K562 (cell line): ENCODE data around the gene NMNAT2. TPM values are rescaled to one million over a fixed set of nuclear protein-coding genes. Genes with fewer than 3 reads are reported as not detected.

Experiments
- ATAC-seq: fragments of 200-7000 bp; cut with Tn5 transposase; 3 replicates; pipeline ENCODE4 v1.9.1; 2020; ENCODE audit warnings: moderate library complexity
- BruUV-seq: library from RNA; stranded (reverse); fragments of 400-500 nt; replicated peaks from 2 replicates; lab custom pipeline; 2021; lab: Mats Ljungman, UMichigan
- CTCF ChIA-PET: fragments of 300-600 bp; formaldehyde crosslinking; extraction: SDS; loops from one replicate; lab custom pipeline; 2021; ENCODE audit warnings: low intra/inter-chr PET ratio; lab: Yijun Ruan, JAX
- POLR2A ChIA-PET: fragments of 300-600, 350-650 bp; sonication (Branson Sonifier 250); formaldehyde crosslinking; extraction: SDS; loops from one replicate; lab custom pipeline; 2021; ENCODE audit warnings: antibody characterized with exemption, inconsistent platforms; lab: Yijun Ruan, JAX
- DNase-seq, 4 experiments: peaks; one replicate each; pipeline versions ENCODE4 v3.0.0 to v3.0.0-alpha.2; 2011 to 2018; ENCODE audit warnings: low spot score in 3 of 4, mixed read lengths in 3 of 4; ENCODE audit errors: extremely low read depth in 1 of 4
- FAIRE-seq: peaks from 2 replicates; lab custom pipeline; 2011; peaks lifted over from hg19 to GRCh38; lab: Jason Lieb, UNC
- H2AFZ ChIP-seq: 2 replicates; pipeline ENCODE4 v1.6.0; 2011; ENCODE audit warnings: low read depth, low read length, control low read depth, inconsistent platforms
- H3K27ac ChIP-seq: fragments of 200-600 bp; 3 replicates; pipeline ENCODE4 v1.8.0; 2011; ENCODE audit warnings: low read depth, mild to moderate bottlenecking, control low read depth, inconsistent platforms, low read length, moderate library complexity, mixed read lengths; ENCODE audit errors: extremely low read depth
- H3K27me3 ChIP-seq, 2 experiments: fragments of 300-600 bp in 1 of 2; 2 replicates in 1 of 2; 3 replicates in 1 of 2; pipeline versions ENCODE4 v1.6.0 to v1.8.0; 2011; ENCODE audit warnings: inconsistent platforms in 2 of 2, low read length in 2 of 2, mild to moderate bottlenecking in 1 of 2, mixed read lengths in 1 of 2, moderate library complexity in 1 of 2; ENCODE audit not compliant: control insufficient read depth in 2 of 2, insufficient read depth in 2 of 2
- H3K36me3 ChIP-seq: fragments of 300-600 bp; 3 replicates; pipeline ENCODE4 v1.8.0; 2011; ENCODE audit warnings: mild to moderate bottlenecking, low read length, inconsistent platforms; ENCODE audit not compliant: control insufficient read depth, insufficient read depth
- H3K4me1 ChIP-seq, 2 experiments: fragments of 200-600 bp in 1 of 2; replicated peaks in 1 of 2; 2 replicates in 1 of 2; 3 replicates in 1 of 2; pipeline versions ENCODE4 v1.5.1 to v1.8.0; 2011; ENCODE audit warnings: inconsistent platforms in 2 of 2, low read length in 2 of 2, mild to moderate bottlenecking in 1 of 2, mixed read lengths in 1 of 2, moderate library complexity in 1 of 2; ENCODE audit not compliant: control insufficient read depth in 2 of 2, insufficient read depth in 2 of 2
- H3K4me2 ChIP-seq: 2 replicates; pipeline ENCODE4 v1.6.1; 2011; ENCODE audit warnings: low read length, control low read depth, inconsistent platforms, mixed read lengths; ENCODE audit not compliant: insufficient read depth
- H3K4me3 ChIP-seq: fragments of 200-600 bp; sonication (generic), shearing (Covaris generic); 2 replicates; pipeline ENCODE4 v1.5.1; 2016; ENCODE audit warnings: control low read depth, inconsistent platforms
- H3K79me2 ChIP-seq: fragments of 200-600 bp; 3 replicates; pipeline ENCODE4 v1.8.0; 2011; ENCODE audit warnings: low read length, inconsistent platforms; ENCODE audit not compliant: control insufficient read depth, insufficient read depth
- H3K9ac ChIP-seq, 2 experiments: 2 replicates each; pipeline versions ENCODE4 v1.6.0 to v1.6.1; 2011; ENCODE audit warnings: low read depth in 2 of 2, low read length in 2 of 2, control low read depth in 1 of 2, inconsistent platforms in 1 of 2, mild to moderate bottlenecking in 1 of 2, mixed read lengths in 1 of 2; ENCODE audit not compliant: insufficient read depth in 1 of 2
- H3K9me1 ChIP-seq: one replicate; pipeline ENCODE4 v1.6.0; 2011; ENCODE audit warnings: inconsistent platforms, mild to moderate bottlenecking, low read length, moderate library complexity; ENCODE audit not compliant: control insufficient read depth, insufficient read depth
- H3K9me3 ChIP-seq: replicated peaks from 2 replicates; pipeline ENCODE4 v1.5.1; 2011; ENCODE audit warnings: low read depth, low read length, inconsistent platforms; ENCODE audit not compliant: control insufficient read depth, insufficient read depth
- H4K20me1 ChIP-seq: replicated peaks from 2 replicates; pipeline ENCODE4 v1.6.1; 2011; ENCODE audit warnings: low read length, inconsistent platforms, mixed read lengths; ENCODE audit not compliant: control insufficient read depth, insufficient read depth
- FIP1L1 ChIP-seq: fragments of 200-400 bp; formaldehyde crosslinking; IDR thresholded peaks from 2 replicates; pipeline ENCODE4 v1.6.1; 2018; ENCODE audit warnings: mild to moderate bottlenecking, low read depth, low read length; ENCODE audit not compliant: poor library complexity, severe bottlenecking
- KDM2B ChIP-seq: fragments of 250-450 bp; sonication (Bioruptor Pico); IDR thresholded peaks from 2 replicates; pipeline ENCODE4 v1.8.0; 2021; ENCODE audit warnings: mild to moderate bottlenecking, moderate library complexity
- KDM4B ChIP-seq, 2 experiments: fragments of 450-650 bp in 1 of 2; sonication (generic) in 1 of 2; IDR thresholded peaks; 2 replicates each; pipeline ENCODE4 v1.6.1; 2016 to 2017; ENCODE audit warnings: borderline replicate concordance in 2 of 2, antibody characterized with exemption in 1 of 2, low read depth in 1 of 2, mild to moderate bottlenecking in 1 of 2
- WGBS: fragments of 100-300 bp; shearing (Covaris generic); methylation state at CpG from one replicate; pipeline ENCODE4 v1.1.6; 2016; ENCODE audit warnings: low coverage, mixed read lengths; ENCODE audit not compliant: insufficient coverage; ENCODE audit errors: missing lambda C conversion rate; 5-methylcytosine and 5-hydroxymethylcytosine counted together
- in situ Hi-C: fragments of 300-500 bp; cut with MboI; formaldehyde crosslinking; loops from 4 replicates; pipeline ENCODE4 v1.15.0; 2018; ENCODE audit warnings: inconsistent platforms, mixed read lengths
- intact Hi-C: fragments of 100-400 bp; cut with micrococcal nuclease; formaldehyde crosslinking; loops from 2 replicates; pipeline ENCODE4 v1.14.2; 2022
- polyA plus RNA-seq, 8 experiments: library from polyadenylated mRNA; depleted of rRNA in 4 of 8; stranded (reverse) in 5 of 8; unstranded in 3 of 8; fragments of >200 nt; fragmentation: Nextera tagmentation in 2 of 8; fragmentation: Illumina TruSeq in 1 of 8; extraction: Ambion mirVana in 2 of 8; extraction: Trizol in 1 of 8; gene quantifications; 2 replicates each; pipeline versions ENCODE4 v1.2.1 to v1.2.3, GENCODE V29; 2011 to 2014; ENCODE audit warnings: inconsistent platforms in 1 of 8, missing spikeins in 1 of 8
- total RNA-seq, 7 experiments: library from RNA; depleted of rRNA in 6 of 7; stranded (reverse); fragments of >200 nt in 6 of 7; fragmentation: Illumina TruSeq in 2 of 7; extraction: Trizol in 2 of 7; gene quantifications; 2 replicates each; pipeline versions ENCODE4 v1.2.1 to v1.2.3, GENCODE V29; 2011 to 2021; ENCODE audit warnings: low replicate concordance in 1 of 7

Gene NMNAT2
- total and polyA plus RNA-seq, 9 of the 15 experiments (the other 6 are each of a cell fraction or from before 2014, with no cell fraction given) = not detected

- no peak overlapping the region for H3K9ac ChIP-seq
- FAIRE-seq = no peak
- 0 out of 2 replicates have a peak, but pooled peaks cover 10% of the 10 kb centered on the region for H4K20me1 ChIP-seq
- H3K27me3 ChIP-seq = peaks cover 19 to 61% of the 10 kb centered on the region in 2 experiments; a peak in 4 of 5 replicates
- TF ChIP-seq FIP1L1 (no peak), KDM4B (IDR thresholded peaks at IDR 0.05; ENCODE audit: borderline replicate concordance in 2 of 2, low read depth in 1 of 2) (no peak), KDM2B (no peak)
- TF ChIP-seq, all 486 proteins: peak for 0
- Histone ChIP-seq H3K36me3 (no peaks in the 10 kb centered on the region), H2AFZ (no peak overlapping the region), H3K9me1 (no peaks in the 10 kb centered on the region), H3K27ac (no peak overlapping the region), H3K4me3 (no peak overlapping the region), H3K4me1 (no peaks in the 10 kb centered on the region), H3K9me3 (no peaks in the 10 kb centered on the region), H3K4me2 (no peak overlapping the region), H3K79me2 (no peaks in the 10 kb centered on the region)
- in situ Hi-C loops (loop anchor here (5.0 kb wide), 1 partner anchor 340 kb away; no protein-coding TSS in a partner anchor), intact Hi-C loops (loop anchor here (5.0 to 10.0 kb wide), 2 partner anchors 190 to 633 kb away; partner anchors contain the start of gene SMG7)
- no peak for DNase-seq
- ChIA-PET CTCF (interaction anchor here (0.5 to 1.8 kb wide), 6 partner anchors 261 to 648 kb away, joined by 3 to 13 read pairs (median 4); no protein-coding TSS in a partner anchor), POLR2A (interaction anchor here (0.5 to 1.0 kb wide), 3 partner anchors 12 to 125 kb away, joined by 3 to 4 read pairs (median 4); no protein-coding TSS in a partner anchor)
- no peak for ATAC-seq
- no TSS peak for BruUV-seq
- 1% methylated on average over 9 of the region's 9 CpGs for WGBS
Measured at GRCh38 chr1:183282101-183282855, 135.9 kb downstream of the NMNAT2 start.
